Measurements from ENCODE around the gene OR2L2. TPM values are rescaled to one million over a fixed set of nuclear protein-coding genes. Genes with fewer than 3 reads are reported as not detected.

OR2L2 gene
- total and polyA plus RNA-seq, 2 experiments from 2014 or later: 0.06 TPM; not detected in 1

- no peaks in the 10 kb centered on the region for H3K9me2 ChIP-seq (replicated peaks; ENCODE audit: insufficient read depth)
- TF ChIP-seq, protein P1, sequence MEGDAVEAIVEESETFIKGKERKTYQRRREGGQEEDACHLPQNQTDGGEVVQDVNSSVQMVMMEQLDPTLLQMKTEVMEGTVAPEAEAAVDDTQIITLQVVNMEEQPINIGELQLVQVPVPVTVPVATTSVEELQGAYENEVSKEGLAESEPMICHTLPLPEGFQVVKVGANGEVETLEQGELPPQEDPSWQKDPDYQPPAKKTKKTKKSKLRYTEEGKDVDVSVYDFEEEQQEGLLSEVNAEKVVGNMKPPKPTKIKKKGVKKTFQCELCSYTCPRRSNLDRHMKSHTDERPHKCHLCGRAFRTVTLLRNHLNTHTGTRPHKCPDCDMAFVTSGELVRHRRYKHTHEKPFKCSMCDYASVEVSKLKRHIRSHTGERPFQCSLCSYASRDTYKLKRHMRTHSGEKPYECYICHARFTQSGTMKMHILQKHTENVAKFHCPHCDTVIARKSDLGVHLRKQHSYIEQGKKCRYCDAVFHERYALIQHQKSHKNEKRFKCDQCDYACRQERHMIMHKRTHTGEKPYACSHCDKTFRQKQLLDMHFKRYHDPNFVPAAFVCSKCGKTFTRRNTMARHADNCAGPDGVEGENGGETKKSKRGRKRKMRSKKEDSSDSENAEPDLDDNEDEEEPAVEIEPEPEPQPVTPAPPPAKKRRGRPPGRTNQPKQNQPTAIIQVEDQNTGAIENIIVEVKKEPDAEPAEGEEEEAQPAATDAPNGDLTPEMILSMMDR (IDR thresholded peaks at IDR 0.05; ENCODE audit: poor library complexity): no peak
- H2AFZ ChIP-seq: no peak overlapping the region
- no peak overlapping the region for H3K4me2 ChIP-seq
- no peaks in the 10 kb centered on the region for H3K9me3 ChIP-seq (ENCODE audit: low read depth)
- H3K27ac ChIP-seq: no peak overlapping the region
- WGBS (ENCODE audit: low lambda C conversion rate, missing lambda C conversion rate): 54% methylated on average over 1 of the region's 1 CpG
- H3K79me2 ChIP-seq: no peaks in the 10 kb centered on the region
- no peak for DNase-seq (ENCODE audit: low spot score)
- H3K4me1 ChIP-seq (ENCODE audit: insufficient read depth): no peaks in the 10 kb centered on the region
- H3K36me3 ChIP-seq (replicated peaks; ENCODE audit: insufficient read depth, low read depth): no peaks in the 10 kb centered on the region
- no peaks in the 10 kb centered on the region for H4K20me1 ChIP-seq (ENCODE audit: insufficient read depth, poor library complexity, severe bottlenecking)
- H3K4me3 ChIP-seq: no peak overlapping the region
- H3K27me3 ChIP-seq: no peaks in the 10 kb centered on the region
Observed at GRCh38 chr1:248007778-248008177, 22.1 kb upstream of the OR2L2 start.

DNA sequence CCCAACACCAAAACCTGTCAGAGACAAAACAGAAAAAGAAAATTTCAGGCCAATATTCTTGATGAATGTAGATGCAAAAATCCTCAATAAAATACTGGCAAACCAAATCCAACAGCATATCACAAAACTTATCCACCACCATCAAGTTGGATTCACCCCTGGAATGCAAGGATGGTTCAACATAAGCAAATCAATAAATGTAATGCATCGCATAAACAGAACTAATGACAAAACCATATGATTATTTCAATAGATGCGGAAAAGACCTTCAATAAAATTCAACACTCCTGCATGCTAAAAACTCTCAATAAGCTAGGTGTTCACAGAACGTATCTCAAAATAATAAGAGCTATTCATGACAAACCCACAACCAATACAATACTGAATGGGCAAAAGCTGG, 20.2 kb upstream of the OR2L2 start:
- Histone ChIP-seq H2AFZ (no peak overlapping the region), H3K4me2 (no peak overlapping the region), H3K4me3 (no peak overlapping the region), H3K79me2 (no peaks in the 10 kb centered on the region), H3K9me2 (replicated peaks; ENCODE audit: insufficient read depth) (no peaks in the 10 kb centered on the region), H3K36me3 (replicated peaks; ENCODE audit: insufficient read depth, low read depth) (no peaks in the 10 kb centered on the region), H3K4me1 (ENCODE audit: insufficient read depth) (no peaks in the 10 kb centered on the region), H4K20me1 (ENCODE audit: insufficient read depth, poor library complexity, severe bottlenecking) (no peaks in the 10 kb centered on the region), H3K9me3 (ENCODE audit: low read depth) (no peaks in the 10 kb centered on the region), H3K27ac (no peak overlapping the region), H3K27me3 (no peaks in the 10 kb centered on the region)
- no peak for DNase-seq (ENCODE audit: low spot score)
- no peak for TF ChIP-seq EZH2 (IDR thresholded peaks at IDR 0.05; ENCODE audit: borderline replicate concordance)
- TF ChIP-seq EZH2phosphoT487 (IDR thresholded peaks at IDR 0.05; ENCODE audit: low read depth, severe bottlenecking, unreplicated experiment): no peak
- TF ChIP-seq, protein P1 (IDR thresholded peaks at IDR 0.05; ENCODE audit: poor library complexity): no peak
- WGBS (ENCODE audit: low lambda C conversion rate, missing lambda C conversion rate): 69% methylated on average over 3 of the region's 3 CpGs

DNA sequence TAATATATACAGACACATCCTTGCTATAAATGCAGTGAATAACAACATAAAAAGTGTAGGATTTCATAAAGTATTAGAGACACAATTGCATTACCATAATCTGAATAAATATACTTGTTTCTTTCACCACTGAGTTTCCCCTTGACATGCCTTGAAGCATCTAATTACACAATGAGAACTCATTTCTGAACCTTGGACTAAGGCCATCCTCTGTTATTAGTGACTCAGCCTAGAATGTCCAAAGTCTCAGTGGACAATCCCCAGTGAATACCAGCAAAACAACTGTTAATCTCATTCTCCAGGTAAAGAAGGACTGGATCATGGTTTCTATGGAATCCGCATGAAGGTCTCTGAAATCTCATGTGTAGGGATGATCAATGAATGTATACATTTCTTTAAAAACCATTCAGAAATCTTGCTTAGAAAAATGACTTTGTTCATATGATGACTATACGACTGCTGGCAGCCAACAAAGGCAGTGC, 16.6 kb upstream of the OR2L2 start, which contains the start of gene OR2L5:
Gene OR2L5, plus strand, starts transcription at position 432 of the 482 bp plus-strand sequence. CDS start 8,288 bp downstream, outside the sequence.
- Histone ChIP-seq H3K4me2 (no peak within 1 kb of the TSS), H3K27me3 (no peaks in the 10 kb centered on the region), H4K20me1 (ENCODE audit: insufficient read depth, poor library complexity, severe bottlenecking) (no peaks in the 10 kb centered on the region), H3K4me3 (no peak within 1 kb of the TSS), H2AFZ (no peak within 1 kb of the TSS), H3K4me1 (ENCODE audit: insufficient read depth) (no peaks in the 10 kb centered on the region), H3K79me2 (no peaks in the 10 kb centered on the region), H3K36me3 (replicated peaks; ENCODE audit: insufficient read depth, low read depth) (no peaks in the 10 kb centered on the region), H3K9me3 (ENCODE audit: low read depth) (peaks cover 3% of the 10 kb centered on the region), H3K27ac (no peak within 1 kb of the TSS), H3K9me2 (replicated peaks; ENCODE audit: insufficient read depth) (no peaks in the 10 kb centered on the region)
- TF ChIP-seq, protein P1 (IDR thresholded peaks at IDR 0.05; ENCODE audit: poor library complexity): no peak
- TF ChIP-seq EZH2 (IDR thresholded peaks at IDR 0.05; ENCODE audit: borderline replicate concordance) (no peak), EZH2phosphoT487 (IDR thresholded peaks at IDR 0.05; ENCODE audit: low read depth, severe bottlenecking, unreplicated experiment) (no peak)
- DNase-seq (ENCODE audit: low spot score): no peak
- WGBS (ENCODE audit: low lambda C conversion rate, missing lambda C conversion rate): 79% methylated on average over 2 of the region's 2 CpGs

GRCh38 chr1:248015803-248016202, 14.1 kb upstream of the OR2L2 start:
- Histone ChIP-seq H3K27me3 (no peaks in the 10 kb centered on the region), H3K27ac (no peak overlapping the region), H3K36me3 (replicated peaks; ENCODE audit: insufficient read depth, low read depth) (no peaks in the 10 kb centered on the region), H3K4me2 (no peak overlapping the region), H3K79me2 (no peaks in the 10 kb centered on the region), H2AFZ (no peak overlapping the region), H3K4me3 (no peak overlapping the region), H3K9me3 (ENCODE audit: low read depth) (peaks cover 5% of the 10 kb centered on the region), H3K9me2 (replicated peaks; ENCODE audit: insufficient read depth) (no peaks in the 10 kb centered on the region), H4K20me1 (ENCODE audit: insufficient read depth, poor library complexity, severe bottlenecking) (no peaks in the 10 kb centered on the region), H3K4me1 (ENCODE audit: insufficient read depth) (no peaks in the 10 kb centered on the region)
- 50% methylated on average over 1 of the region's 1 CpG for WGBS (ENCODE audit: low lambda C conversion rate, missing lambda C conversion rate)
- DNase-seq (ENCODE audit: low spot score): no peak
- TF ChIP-seq, protein P1 (IDR thresholded peaks at IDR 0.05; ENCODE audit: poor library complexity): no peak
- TF ChIP-seq EZH2phosphoT487 (IDR thresholded peaks at IDR 0.05; ENCODE audit: low read depth, severe bottlenecking, unreplicated experiment) (no peak), EZH2 (IDR thresholded peaks at IDR 0.05; ENCODE audit: borderline replicate concordance) (no peak)
